ENCODE results near the gene OR52E2. TPM values are rescaled to one million over a fixed set of nuclear protein-coding genes. Genes with fewer than 3 reads are reported as not detected.

OR52E2 gene
- total RNA-seq (ENCODE audit: low replicate concordance), result not detected in 2 replicates

DNA sequence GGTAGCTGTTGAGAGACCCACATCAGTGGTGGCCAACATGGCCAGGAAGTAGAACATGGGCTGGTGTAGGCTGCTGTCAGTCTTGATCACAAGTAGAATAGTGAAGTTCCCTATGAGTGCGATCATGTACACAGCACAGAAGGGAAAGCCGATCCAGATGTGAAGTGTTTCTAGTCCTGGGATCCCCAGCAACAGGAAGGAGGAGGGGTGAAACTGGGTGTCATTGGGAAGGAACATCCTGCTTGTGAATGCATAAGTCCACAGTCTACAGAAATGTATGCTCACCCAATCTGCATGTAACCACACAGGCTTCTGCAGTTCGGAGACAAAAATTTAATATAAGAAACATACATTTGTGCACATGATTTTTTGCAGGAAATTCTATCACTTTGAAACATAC lies at the start of gene OR52E2:
TSS of gene OR52E2 (minus strand) at position 237 of the 400 bp plus-strand sequence. CDS start at position 237, 0 bp downstream.

DNA sequence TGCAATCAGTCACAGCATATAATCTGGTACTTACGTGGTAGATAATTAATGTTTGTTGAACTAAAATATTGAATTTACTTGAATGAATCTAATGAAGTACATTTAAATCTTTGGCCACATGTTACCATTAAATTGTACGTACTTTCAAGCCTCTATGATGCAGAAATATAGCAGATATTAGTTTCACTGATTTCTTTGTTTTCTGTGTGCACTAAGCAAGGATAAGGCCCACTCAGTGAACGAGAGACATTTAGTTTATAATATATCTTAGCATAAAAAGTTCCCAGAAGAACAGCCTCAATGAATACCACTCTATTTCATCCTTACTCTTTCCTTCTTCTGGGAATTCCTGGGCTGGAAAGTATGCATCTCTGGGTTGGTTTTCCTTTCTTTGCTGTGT lies 9.8 kb upstream of the OR52E2 start, which contains the start of gene OR52E1:
TSS of gene OR52E1 (plus strand) at position 301 of the 400 bp plus-strand sequence.

DNA sequence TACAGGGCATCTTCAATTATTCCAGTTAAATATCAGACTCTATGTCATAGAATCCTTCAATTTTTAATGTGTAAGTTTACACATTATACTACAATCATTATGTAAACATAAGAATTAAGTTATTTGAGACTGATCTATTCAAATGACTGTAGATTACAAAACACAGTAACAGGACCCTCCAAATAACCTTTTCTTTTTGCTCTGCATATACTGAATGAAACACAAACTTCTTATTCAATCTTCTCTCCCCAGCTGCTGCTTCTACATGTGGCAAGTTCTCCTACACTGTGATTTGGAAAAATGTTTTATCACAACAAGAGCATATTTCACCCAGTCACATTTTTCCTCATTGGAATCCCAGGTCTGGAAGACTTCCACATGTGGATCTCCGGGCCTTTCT lies 13.2 kb downstream of the OR52E2 start, which contains the start of gene OR52J3:
TSS of gene OR52J3 (plus strand) at position 301 of the 400 bp plus-strand sequence. CDS start at position 301, 0 bp downstream.

Other genes starting within 250 kb of the OR52E2 start
- gene OR51F2, start 238.3 kb downstream of the OR52E2 start, total RNA-seq (ENCODE audit: low replicate concordance), result not detected in 2 replicates
- not detected in 2 replicates for gene OR51S1, start 210.4 kb downstream of the OR52E2 start, total RNA-seq (ENCODE audit: low replicate concordance)
- not detected in 2 replicates for gene OR51T1, start 177.7 kb downstream of the OR52E2 start, total RNA-seq (ENCODE audit: low replicate concordance)
- gene OR51A7, start 155.8 kb downstream of the OR52E2 start, total RNA-seq (ENCODE audit: low replicate concordance), result not detected in 2 replicates
- not detected in 2 replicates for gene OR51G2, start 140.3 kb downstream of the OR52E2 start, total RNA-seq (ENCODE audit: low replicate concordance)
- not detected in 2 replicates for gene OR51G1, start 135.3 kb downstream of the OR52E2 start, total RNA-seq (ENCODE audit: low replicate concordance)
- gene OR51A4, start 112.0 kb downstream of the OR52E2 start, total RNA-seq (ENCODE audit: low replicate concordance), result not detected in 2 replicates
- gene OR51A2, start 103.9 kb downstream of the OR52E2 start, total RNA-seq (ENCODE audit: low replicate concordance), result not detected in 2 replicates
- not detected in 2 replicates for gene OR51L1, start 64.8 kb downstream of the OR52E2 start, total RNA-seq (ENCODE audit: low replicate concordance)
- not detected in 2 replicates for gene OR52J3, start 13.1 kb downstream of the OR52E2 start, total RNA-seq (ENCODE audit: low replicate concordance)
- gene OR52E1, start 9.9 kb upstream of the OR52E2 start, total RNA-seq (ENCODE audit: low replicate concordance), result not detected in 2 replicates
- not detected in 2 replicates for gene OR52A5, start 78.7 kb upstream of the OR52E2 start, total RNA-seq (ENCODE audit: low replicate concordance)
- not detected in 2 replicates for gene OR52A1, start 95.1 kb upstream of the OR52E2 start, total RNA-seq (ENCODE audit: low replicate concordance)
- gene OR51V1, start 141.1 kb upstream of the OR52E2 start, total RNA-seq (ENCODE audit: low replicate concordance), result not detected in 2 replicates
- not detected in 2 replicates for gene HBB, start 167.4 kb upstream of the OR52E2 start, total RNA-seq (ENCODE audit: low replicate concordance)
- not detected in 2 replicates for gene HBD, start 174.9 kb upstream of the OR52E2 start, total RNA-seq (ENCODE audit: low replicate concordance)
- gene HBG1, start 190.2 kb upstream of the OR52E2 start, total RNA-seq (ENCODE audit: low replicate concordance), result not detected in 2 replicates
- 0.12 TPM in 1 of 2 replicates, not detected in the other for gene HBG2, start 195.2 kb upstream of the OR52E2 start, total RNA-seq (ENCODE audit: low replicate concordance)
- not detected in 2 replicates for gene HBE1, start 210.3 kb upstream of the OR52E2 start, total RNA-seq (ENCODE audit: low replicate concordance)
- gene OR51B4, start 242.3 kb upstream of the OR52E2 start, total RNA-seq (ENCODE audit: low replicate concordance), result not detected in 2 replicates